Measurements from ENCODE around the gene AIRE.
"Not testable (repeated sequence)": the region's sequence is repeated elsewhere in the genome, so short reads cannot be mapped to it uniquely, and the experiment has no call there.

The AIRE gene

GRCh38 chr21:44337941-44338895 lies 52.5 kb downstream of the AIRE start:
- peak; percentile 79 for DNase-seq (ENCODE audit: low spot score)

- peak; percentile 96 for DNase-seq (ENCODE audit: low spot score)
These were observed 53.6 kb downstream of the AIRE start, which contains the start of gene CFAP410 for GRCh38 chr21:44338971-44339910. CFAP410 (minus strand) TSS chr21:44339390; CDS start chr21:44339194, 196 bp downstream.

GRCh38 chr21:44341726-44342458 lies 56.2 kb downstream of the AIRE start:
- DNase-seq (ENCODE audit: low spot score) = not testable (repeated sequence)

GRCh38 chr21:44342981-44343380 lies 57.3 kb downstream of the AIRE start:
- DNase-seq (ENCODE audit: low spot score) = not testable (repeated sequence)

- DNase-seq (ENCODE audit: low spot score) = no peak
These were observed 59.0 kb downstream of the AIRE start for GRCh38 chr21:44344541-44345183.

GRCh38 chr21:44345495-44345894 lies 59.8 kb downstream of the AIRE start:
- no peak for DNase-seq (ENCODE audit: low spot score)

- no peak for DNase-seq (ENCODE audit: low spot score)
These were observed 62.3 kb downstream of the AIRE start for GRCh38 chr21:44347911-44348451.
